Breast epithelium (tissue), 4 donors: ENCODE results near the gene WARS2. TPM values are rescaled to one million over a fixed set of nuclear protein-coding genes. Genes with fewer than 3 reads are reported as not detected.

Experiments
- DNase-seq, 2 donors: peaks; one replicate each; pipeline ENCODE4 v3.0.0-alpha.2; 2019; ENCODE audit warnings: low spot score in 2 of 2
- H3K27ac ChIP-seq, 2 donors: fragments of 200-600 bp; sonication (generic) in 1 of 2; one replicate each; pipeline ENCODE4 v1.5.1; 2016 to 2019; ENCODE audit warnings: mild to moderate bottlenecking in 1 of 2
- H3K27me3 ChIP-seq, 2 donors: fragments of 200-600 bp; sonication (generic) in 1 of 2; one replicate each; pipeline versions ENCODE4 v1.5.1 to v1.6.0; 2017 to 2019; ENCODE audit warnings: control low read depth in 1 of 2, mild to moderate bottlenecking in 1 of 2
- H3K36me3 ChIP-seq: fragments of 200-600 bp; one replicate; pipeline ENCODE4 v1.5.1; 2019
- H3K4me1 ChIP-seq, 2 donors: fragments of 200-600 bp; sonication (generic); one replicate each; pipeline ENCODE4 v1.5.1; 2016 to 2019; ENCODE audit warnings: control low read depth in 1 of 2
- H3K4me3 ChIP-seq, 3 donors: fragments of 200-600 bp; sonication (generic); 1 replicate in 2 of 3; 2 replicates in 1 of 3; pipeline ENCODE4 v1.5.1; 2016 to 2019; ENCODE audit warnings: mild to moderate bottlenecking in 3 of 3, moderate library complexity in 2 of 3
- H3K9me3 ChIP-seq, 2 donors: fragments of 200-600 bp; sonication (generic) in 1 of 2; one replicate each; pipeline ENCODE4 v1.5.1; 2016 to 2019; ENCODE audit warnings: control low read depth in 1 of 2
- CTCF ChIP-seq, 3 donors: fragments of 450-650 bp; IDR thresholded peaks; one replicate each; pipeline ENCODE4 v1.5.1; 2016 to 2017; ENCODE audit warnings: antibody characterized with exemption in 3 of 3, mild to moderate bottlenecking in 3 of 3, moderate library complexity in 3 of 3
- POLR2A ChIP-seq: fragments of 450-650 bp; IDR thresholded peaks from one replicate; pipeline ENCODE4 v1.6.1; 2016; ENCODE audit warnings: antibody characterized with exemption, mild to moderate bottlenecking, moderate library complexity
- POLR2AphosphoS5 ChIP-seq, 3 donors: sonication (generic); formaldehyde crosslinking; IDR thresholded peaks; one replicate each; pipeline ENCODE4 v1.6.1; 2017; ENCODE audit warnings: antibody characterized with exemption in 3 of 3
- intact Hi-C: fragments of 100-400 bp; cut with DNase I; formaldehyde crosslinking; loops from one replicate; pipeline ENCODE4 v1.15.1; 2023; ENCODE audit warnings: low total_unique reads
- total RNA-seq, 3 donors: library from RNA; depleted of rRNA; stranded (reverse); fragments of >200 nt; gene quantifications; one replicate each; pipeline ENCODE4 v1.1.0, GENCODE V29; 2016

WARS2 gene
- total RNA-seq, 3 donors from 2014 or later, result 21.1 to 26.2 (median 23.3) TPM

- TF ChIP-seq CTCF (IDR thresholded peaks at IDR 0.05) (no peak), POLR2AphosphoS5 (IDR thresholded peaks at IDR 0.05) (no peak), POLR2A (no peak)
- no peaks in the 10 kb centered on the region for H3K9me3 ChIP-seq
- no peaks in the 10 kb centered on the region for H3K27me3 ChIP-seq
- no peak overlapping the region for H3K27ac ChIP-seq
- H3K4me3 ChIP-seq, result no peak overlapping the region
- peaks cover 4 to 10% of the 10 kb centered on the region in 2 donors for H3K4me1 ChIP-seq
- intact Hi-C loops, result no loop called here
- H3K36me3 ChIP-seq, result no peaks in the 10 kb centered on the region
- DNase-seq, result no peak
These were observed 57.0 kb downstream of the WARS2 start for GRCh38 chr1:119083479-119083878.

- no peak for DNase-seq
- Histone ChIP-seq H3K27me3 (no peaks in the 10 kb centered on the region), H3K27ac (peak overlapping the region in 1 of 2 donors; percentile 16), H3K9me3 (no peaks in the 10 kb centered on the region), H3K4me1 (peaks cover 0 to 10% of the 10 kb centered on the region in 2 donors), H3K4me3 (no peak overlapping the region), H3K36me3 (no peaks in the 10 kb centered on the region)
- TF ChIP-seq CTCF (IDR thresholded peaks at IDR 0.05), result no peak
- no peak for TF ChIP-seq POLR2AphosphoS5 (IDR thresholded peaks at IDR 0.05)
- no peak for TF ChIP-seq POLR2A
- intact Hi-C loops, result no loop called here
These were observed 58.8 kb downstream of the WARS2 start for GRCh38 chr1:119081700-119082099.

GRCh38 chr1:119081267-119081666 lies 59.2 kb downstream of the WARS2 start:
- no peak for DNase-seq
- no peak overlapping the region for H3K4me3 ChIP-seq
- H3K9me3 ChIP-seq, result no peaks in the 10 kb centered on the region
- H3K36me3 ChIP-seq, result no peaks in the 10 kb centered on the region
- no peak for TF ChIP-seq POLR2A
- TF ChIP-seq CTCF (IDR thresholded peaks at IDR 0.05), result no peak
- no peak for TF ChIP-seq POLR2AphosphoS5 (IDR thresholded peaks at IDR 0.05)
- peaks cover 0 to 10% of the 10 kb centered on the region in 2 donors for H3K4me1 ChIP-seq
- peak overlapping the region; percentile 45 to 58 for H3K27ac ChIP-seq
- H3K27me3 ChIP-seq, result no peaks in the 10 kb centered on the region
- intact Hi-C loops, result no loop called here

- Histone ChIP-seq H3K27me3 (no peaks in the 10 kb centered on the region), H3K9me3 (no peaks in the 10 kb centered on the region), H3K4me3 (peak overlapping the region in 2 of 3 donors; percentile 21 to 26), H3K36me3 (no peaks in the 10 kb centered on the region), H3K4me1 (peaks cover 0 to 10% of the 10 kb centered on the region in 2 donors), H3K27ac (peak overlapping the region; percentile 45 to 58)
- peak in 1 of 2 donors; percentile 29 for DNase-seq
- TF ChIP-seq POLR2AphosphoS5 (IDR thresholded peaks at IDR 0.05) (peak in 2 of 3 donors; percentile 31 to 53), CTCF (IDR thresholded peaks at IDR 0.05) (no peak)
- intact Hi-C loops, result no loop called here
These were observed 59.9 kb downstream of the WARS2 start for GRCh38 chr1:119080586-119080985.

- Histone ChIP-seq H3K27ac (peak overlapping the region in 1 of 2 donors; percentile 58), H3K36me3 (no peaks in the 10 kb centered on the region), H3K4me1 (peaks cover 0 to 10% of the 10 kb centered on the region in 2 donors), H3K4me3 (no peak overlapping the region), H3K27me3 (no peaks in the 10 kb centered on the region), H3K9me3 (no peaks in the 10 kb centered on the region)
- no peak for DNase-seq
- intact Hi-C loops, result no loop called here
- no peak for TF ChIP-seq POLR2A
- no peak for TF ChIP-seq POLR2AphosphoS5 (IDR thresholded peaks at IDR 0.05)
- TF ChIP-seq CTCF (IDR thresholded peaks at IDR 0.05), result no peak
These were observed 60.6 kb downstream of the WARS2 start for GRCh38 chr1:119079881-119080280.
